GM18499 (cell line): ENCODE results near the gene CALML4.
"Not testable (repeated sequence)": the region's sequence is repeated elsewhere in the genome, so short reads cannot be mapped to it uniquely, and the experiment has no call there.

ENCODE experiments used
- ATAC-seq: cut with Tn5 transposase; IDR thresholded peaks from one replicate; pipeline ENCODE4 v1.9.1; 2021; ENCODE audit warnings: moderate number of reproducible peaks; ENCODE audit not compliant: insufficient read depth, unreplicated experiment

CALML4 gene

GRCh38 chr15:68195336-68196112 lies 9.6 kb downstream of the CALML4 start:
- no peak for ATAC-seq

- ATAC-seq, result no peak
Measured at GRCh38 chr15:68192804-68193486, 12.2 kb downstream of the CALML4 start.

GRCh38 chr15:68192117-68192516 lies 13.0 kb downstream of the CALML4 start:
- no peak for ATAC-seq

GRCh38 chr15:68191555-68191954 lies 13.6 kb downstream of the CALML4 start:
- ATAC-seq, result no peak

GRCh38 chr15:68190048-68190447 lies 15.1 kb downstream of the CALML4 start:
- no peak for ATAC-seq

- no peak for ATAC-seq
Measured at GRCh38 chr15:68188647-68189046, 16.5 kb downstream of the CALML4 start.

GRCh38 chr15:68187559-68187958 lies 17.6 kb downstream of the CALML4 start:
- no peak for ATAC-seq

GRCh38 chr15:68186671-68187397 lies 18.3 kb downstream of the CALML4 start:
- no peak for ATAC-seq

GRCh38 chr15:68184616-68185480 lies 20.3 kb downstream of the CALML4 start:
- ATAC-seq, result no peak

- ATAC-seq, result no peak
Measured at GRCh38 chr15:68183616-68184315, 21.4 kb downstream of the CALML4 start.

GRCh38 chr15:68177742-68178141 lies 27.4 kb downstream of the CALML4 start:
- ATAC-seq, result no peak

- no peak for ATAC-seq
Measured at GRCh38 chr15:68176601-68177000, 28.5 kb downstream of the CALML4 start.

- no peak for ATAC-seq
Measured at GRCh38 chr15:68175526-68175925, 29.6 kb downstream of the CALML4 start.

GRCh38 chr15:68173119-68173518 lies 32.0 kb downstream of the CALML4 start:
- no peak for ATAC-seq

GRCh38 chr15:68172037-68172436 lies 33.1 kb downstream of the CALML4 start:
- not testable (repeated sequence) for ATAC-seq

- no peak for ATAC-seq
Measured at GRCh38 chr15:68166847-68167246, 38.3 kb downstream of the CALML4 start.

- ATAC-seq, result no peak
Measured at GRCh38 chr15:68163191-68163590, 41.9 kb downstream of the CALML4 start.

GRCh38 chr15:68158046-68158628 lies 47.0 kb downstream of the CALML4 start:
- ATAC-seq, result no peak

- ATAC-seq, result no peak
Measured at GRCh38 chr15:68157074-68157473, 48.1 kb downstream of the CALML4 start.
